Keratinocyte (primary cell): ENCODE data around the gene AHNAK2.

Source experiments
- CTCF ChIP-seq, 3 experiments: IDR thresholded peaks in 1 of 3; conservative IDR thresholded peaks in 1 of 3; optimal IDR thresholded peaks in 1 of 3; 2 replicates in 2 of 3; 3 replicates in 1 of 3; pipeline versions ENCODE3 to v1.5.1; 2011; ENCODE audit warnings: low read length in 3 of 3, mild to moderate bottlenecking in 3 of 3, moderate library complexity in 2 of 3, control low read depth in 1 of 3, inconsistent platforms in 1 of 3; ENCODE audit not compliant: insufficient read depth in 2 of 3; ENCODE audit errors: extremely low read depth in 1 of 3
- EZH2 ChIP-seq: IDR thresholded peaks from one replicate; pipeline ENCODE4 v1.6.1; 2012; ENCODE audit warnings: inconsistent platforms, mild to moderate bottlenecking, low read length, moderate library complexity

DNA sequence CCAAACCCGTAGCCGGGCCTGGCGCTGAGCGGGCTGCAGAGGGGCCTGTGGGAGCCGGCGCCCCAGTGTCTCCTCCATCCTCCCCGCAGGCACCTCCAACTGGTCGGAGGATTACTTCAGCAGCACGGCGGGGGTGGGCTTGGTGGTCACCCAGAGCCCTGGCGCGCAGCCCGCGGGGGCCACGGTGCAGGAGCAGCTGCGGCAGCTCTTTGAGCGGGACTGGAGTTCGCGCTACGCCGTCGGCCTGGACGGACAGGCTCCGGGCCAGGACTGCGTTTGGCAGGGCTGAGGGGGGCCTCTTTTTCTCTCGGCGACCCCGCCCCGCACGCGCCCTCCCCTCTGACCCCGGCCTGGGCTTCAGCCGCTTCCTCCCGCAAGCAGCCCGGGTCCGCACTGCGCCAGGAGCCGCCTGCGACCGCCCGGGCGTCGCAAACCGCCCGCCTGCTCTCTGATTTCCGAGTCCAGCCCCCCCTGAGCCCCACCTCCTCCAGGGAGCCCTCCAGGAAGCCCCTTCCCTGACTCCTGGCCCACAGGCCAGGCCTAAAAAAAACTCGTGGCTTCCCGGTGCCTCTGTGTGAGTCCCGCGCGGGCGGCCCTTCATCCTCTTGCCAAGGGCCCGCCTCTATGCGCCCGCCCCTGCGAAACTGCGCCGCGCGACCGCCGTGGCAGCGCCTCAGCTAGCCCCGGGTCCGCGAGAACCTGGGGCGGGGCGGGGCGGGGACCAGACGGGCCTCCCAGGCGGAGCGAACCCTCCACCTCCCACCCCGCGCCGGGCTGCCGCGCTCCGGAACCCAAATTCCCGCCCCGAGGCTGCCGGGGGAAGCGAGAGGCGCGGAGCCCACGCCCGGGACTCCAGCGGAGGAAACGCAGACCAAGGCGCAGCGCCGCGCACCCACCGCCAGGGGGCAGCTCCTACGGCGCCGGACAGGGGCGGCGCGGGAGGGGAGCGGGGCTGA, 45.2 kb downstream of the AHNAK2 start:
- TF ChIP-seq CTCF (optimal IDR thresholded peaks at IDR 0.05 in 1 of 3, IDR thresholded peaks at IDR 0.05 in 1 of 3, conservative IDR thresholded peaks at IDR 0.05 in 1 of 3; ENCODE audit: extremely low read depth in 1 of 3, insufficient read depth in 2 of 3, low read length in 3 of 3) (peak in 2 of 3 experiments; percentile 75 to 87), EZH2 (no peak)
